GM10248 (cell line): ENCODE results near the gene AP3B1.

Experiments
- CTCF ChIA-PET: fragments of 300-600 bp; sonication (Branson Sonifier 250); formaldehyde crosslinking; extraction: SDS; loops from one replicate; lab custom pipeline; 2021; ENCODE audit warnings: antibody characterized with exemption; lab: Yijun Ruan, JAX
- POLR2A ChIA-PET: fragments of 350-650 bp; sonication (Branson Sonifier 250); formaldehyde crosslinking; extraction: SDS; loops from one replicate; lab custom pipeline; 2020; ENCODE audit warnings: antibody characterized with exemption; lab: Yijun Ruan, JAX
- DNase-seq: peaks from one replicate; pipeline ENCODE4 v3.0.0; 2012; ENCODE audit errors: extremely low spot score
- CTCF ChIP-seq: IDR thresholded peaks from 2 replicates; pipeline ENCODE4 v1.5.1; 2012; ENCODE audit warnings: mild to moderate bottlenecking, low read depth; ENCODE audit errors: extremely low read depth, missing control alignments, control extremely low read depth

AP3B1 gene

GRCh38 chr5:78151594-78152271 lies 142.8 kb downstream of the AP3B1 start:
- DNase-seq: no peak
- TF ChIP-seq CTCF: no peak
- POLR2A ChIA-PET: no interaction called here
- CTCF ChIA-PET: no interaction called here

DNA sequence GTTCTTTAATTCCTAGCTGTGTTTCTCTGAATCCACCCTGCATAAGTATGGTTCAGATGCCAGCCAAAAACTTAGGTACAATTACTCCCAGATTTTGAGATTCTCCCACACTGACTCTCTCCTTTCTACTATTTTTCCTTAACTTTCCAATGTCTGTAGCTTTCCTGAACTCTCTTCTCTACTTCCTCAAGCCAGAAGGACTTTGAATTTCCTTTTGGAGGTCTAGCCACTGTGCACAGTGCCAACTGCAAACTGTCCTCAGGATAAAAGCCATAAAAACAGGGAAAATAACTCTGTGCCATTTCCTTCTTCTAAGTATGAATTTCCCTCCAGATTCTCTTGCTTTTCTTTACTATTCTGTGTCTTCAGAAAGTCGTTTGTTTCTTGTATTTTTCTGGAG lies 157.2 kb downstream of the AP3B1 start:
- ChIA-PET CTCF (interaction anchor here (0.8 to 2.6 kb wide), 2 partner anchors 10 to 20 kb away, joined by 3 to 8 read pairs; no protein-coding TSS in a partner anchor), POLR2A (no interaction called here)
- no peak for TF ChIP-seq CTCF
- DNase-seq: no peak

GRCh38 chr5:78133423-78133822 lies 161.1 kb downstream of the AP3B1 start:
- no peak for DNase-seq
- ChIA-PET POLR2A (no interaction called here), CTCF (interaction anchor here (1.3 kb wide), 1 partner anchor 9 kb away, joined by 4 read pairs; no protein-coding TSS in a partner anchor)
- TF ChIP-seq CTCF: no peak

DNA sequence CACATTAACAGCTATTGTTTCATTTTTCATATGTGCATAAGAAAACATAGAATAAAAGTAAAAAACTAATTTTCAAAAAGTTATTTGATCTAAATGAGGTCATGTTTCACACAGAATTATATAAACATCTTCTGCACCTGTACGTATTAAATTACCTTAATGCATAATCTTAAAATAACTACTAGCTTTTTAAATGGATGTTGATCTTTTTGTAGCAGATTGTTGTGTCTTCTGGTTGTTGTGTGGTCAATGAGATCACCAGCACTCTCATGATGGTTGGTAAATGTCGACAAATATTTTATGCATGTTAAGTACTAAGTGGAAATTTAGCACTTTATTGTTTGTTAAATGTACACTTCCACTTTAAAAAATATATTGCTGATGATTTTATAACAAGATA lies 162.0 kb downstream of the AP3B1 start:
- TF ChIP-seq CTCF: no peak
- ChIA-PET CTCF (interaction anchor here (0.8 kb wide), 1 partner anchor 9 kb away, joined by 3 read pairs; no protein-coding TSS in a partner anchor), POLR2A (no interaction called here)
- DNase-seq: no peak

DNA sequence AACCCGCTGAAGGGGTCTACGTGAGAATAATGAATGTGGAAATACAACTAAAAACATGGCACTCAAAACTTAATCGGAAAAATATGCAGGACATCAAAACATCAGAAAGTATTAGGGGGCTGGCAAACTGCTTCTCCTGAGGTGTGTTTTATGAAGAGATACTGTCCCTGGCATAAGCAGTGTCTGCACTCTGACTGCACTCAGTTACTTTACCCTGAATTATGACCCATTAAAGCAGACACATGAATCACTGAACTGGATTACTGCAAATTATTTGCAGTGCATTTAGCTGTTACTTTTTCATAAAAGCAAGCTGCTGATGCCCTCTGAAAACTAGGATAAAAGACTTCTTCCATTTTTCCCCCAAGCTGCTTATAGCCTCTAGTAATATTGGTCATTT lies 164.9 kb downstream of the AP3B1 start:
- CTCF ChIA-PET: interaction anchor here (1.1 to 1.9 kb wide), 2 partner anchors 10 to 21 kb away, joined by 3 to 6 read pairs; no protein-coding TSS in a partner anchor
- POLR2A ChIA-PET: no interaction called here
- no peak for TF ChIP-seq CTCF
- DNase-seq: no peak

- no peak for DNase-seq
- POLR2A ChIA-PET: no interaction called here
- CTCF ChIA-PET: interaction anchor here (0.9 to 2.2 kb wide), 8 partner anchors 10 to 111 kb away, joined by 3 to 8 read pairs (median 3); no protein-coding TSS in a partner anchor
- peak; percentile 11 for TF ChIP-seq CTCF
Observed at GRCh38 chr5:78127875-78128274, 166.6 kb downstream of the AP3B1 start.
